ENCODE data around the gene DNAL4. TPM values are rescaled to one million over a fixed set of nuclear protein-coding genes. Genes with fewer than 3 reads are reported as not detected.

The DNAL4 gene
- total RNA-seq, 2 donors from 2014 or later: 12.3 TPM

- no peak overlapping the region for H3K4me3 ChIP-seq
- no peaks in the 10 kb centered on the region for H3K9me3 ChIP-seq
- no peaks in the 10 kb centered on the region for H3K27me3 ChIP-seq
- no peak overlapping the region for H3K27ac ChIP-seq
- no peak for TF ChIP-seq CTCF (IDR thresholded peaks at IDR 0.05)
- peaks cover 90% of the 10 kb centered on the region for H3K36me3 ChIP-seq
- peaks cover 0 to 19% of the 10 kb centered on the region in 2 donors for H3K4me1 ChIP-seq
- DNase-seq (ENCODE audit: low spot score): no peak
Observed at GRCh38 chr22:38748487-38749136, 45.3 kb downstream of the DNAL4 start.

- H3K36me3 ChIP-seq: peaks cover 99% of the 10 kb centered on the region
- H3K27ac ChIP-seq: no peak overlapping the region
- no peak for DNase-seq (ENCODE audit: low spot score)
- no peaks in the 10 kb centered on the region for H3K9me3 ChIP-seq
- no peaks in the 10 kb centered on the region for H3K27me3 ChIP-seq
- TF ChIP-seq CTCF (IDR thresholded peaks at IDR 0.05): no peak
- H3K4me1 ChIP-seq: no peaks in the 10 kb centered on the region
- no peak overlapping the region for H3K4me3 ChIP-seq
Observed at GRCh38 chr22:38745676-38746460, 48.1 kb downstream of the DNAL4 start.

- Histone ChIP-seq H3K27ac (no peak overlapping the region), H3K4me3 (no peak overlapping the region), H3K27me3 (no peaks in the 10 kb centered on the region), H3K9me3 (no peaks in the 10 kb centered on the region), H3K36me3 (peaks cover 99% of the 10 kb centered on the region), H3K4me1 (no peaks in the 10 kb centered on the region)
- no peak for DNase-seq (ENCODE audit: low spot score)
- no peak for TF ChIP-seq CTCF (IDR thresholded peaks at IDR 0.05)
Observed at GRCh38 chr22:38744981-38745380, 49.0 kb downstream of the DNAL4 start.

- DNase-seq (ENCODE audit: low spot score): no peak
- Histone ChIP-seq H3K27ac (no peak overlapping the region), H3K4me1 (no peaks in the 10 kb centered on the region), H3K4me3 (no peak overlapping the region), H3K9me3 (no peaks in the 10 kb centered on the region), H3K36me3 (peaks cover 99% of the 10 kb centered on the region), H3K27me3 (no peaks in the 10 kb centered on the region)
- TF ChIP-seq CTCF (IDR thresholded peaks at IDR 0.05): no peak
Observed at GRCh38 chr22:38742176-38742942, 51.6 kb downstream of the DNAL4 start.

GRCh38 chr22:38741576-38741975 is 52.4 kb downstream of the DNAL4 start:
- DNase-seq (ENCODE audit: low spot score): no peak
- Histone ChIP-seq H3K9me3 (no peaks in the 10 kb centered on the region), H3K27ac (no peak overlapping the region), H3K27me3 (no peaks in the 10 kb centered on the region), H3K36me3 (peaks cover 99% of the 10 kb centered on the region), H3K4me3 (no peak overlapping the region), H3K4me1 (no peaks in the 10 kb centered on the region)
- TF ChIP-seq CTCF (IDR thresholded peaks at IDR 0.05): no peak

Data from right atrium auricular region (tissue), 2 donors.